Panc1 (cell line): ENCODE measurements around the gene CD38. TPM values are rescaled to one million over a fixed set of nuclear protein-coding genes. Genes with fewer than 3 reads are reported as not detected.

Source experiments
- ATAC-seq: fragments of 200-7000 bp; cut with Tn5 transposase; 2 replicates; pipeline ENCODE4 v1.9.1; 2020; ENCODE audit warnings: mild to moderate bottlenecking, moderate library complexity
- BruUV-seq: library from RNA; stranded (reverse); fragments of 400-500 nt; replicated peaks from 2 replicates; lab custom pipeline; 2021; lab: Mats Ljungman, UMichigan
- CTCF ChIA-PET: fragments of 300-600 bp; sonication (Branson Sonifier 250); formaldehyde crosslinking; loops from one replicate; lab custom pipeline; 2022; ENCODE audit warnings: antibody characterized with exemption; lab: Charles Lee
- POLR2A ChIA-PET: fragments of 300-600 bp; sonication (Branson Sonifier 250); formaldehyde crosslinking; loops from one replicate; lab custom pipeline; 2022; ENCODE audit warnings: antibody characterized with exemption; lab: Charles Lee
- DNase-seq: peaks from one replicate; pipeline ENCODE4 v3.0.0-alpha.2; 2010; ENCODE audit warnings: low read depth, low spot score
- H3K27ac ChIP-seq: 2 replicates; pipeline ENCODE4 v1.5.1; 2011; ENCODE audit warnings: mild to moderate bottlenecking, low read length, inconsistent platforms
- H3K27me3 ChIP-seq: fragments of 200-500 bp; sonication (Bioruptor generic); 2 replicates; pipeline ENCODE4 v1.6.0; 2014; ENCODE audit warnings: low read length, inconsistent platforms; ENCODE audit not compliant: control insufficient read depth, insufficient read depth
- H3K36me3 ChIP-seq: fragments of 200-500 bp; sonication (Bioruptor generic); 2 replicates; pipeline ENCODE4 v1.5.1; 2014; ENCODE audit warnings: inconsistent platforms, mild to moderate bottlenecking, low read length, moderate library complexity; ENCODE audit not compliant: control insufficient read depth, insufficient read depth
- H3K4me1 ChIP-seq: 2 replicates; pipeline ENCODE4 v1.5.1; 2011; ENCODE audit warnings: inconsistent platforms, mild to moderate bottlenecking, low read length, moderate library complexity; ENCODE audit not compliant: control insufficient read depth, insufficient read depth
- H3K4me3 ChIP-seq, 2 experiments: 2 replicates each; pipeline ENCODE4 v1.5.1; 2011 to 2012; ENCODE audit warnings: low read depth in 2 of 2, low read length in 2 of 2, mild to moderate bottlenecking in 2 of 2, inconsistent platforms in 1 of 2, moderate library complexity in 1 of 2
- H3K9me3 ChIP-seq: fragments of 200-500 bp; sonication (Bioruptor generic); 2 replicates; pipeline ENCODE4 v1.5.1; 2014; ENCODE audit warnings: low read depth, mild to moderate bottlenecking, inconsistent platforms, low read length, moderate library complexity; ENCODE audit not compliant: control insufficient read depth, insufficient read depth
- CTCF ChIP-seq: fragments of 450-650 bp; IDR thresholded peaks from 2 replicates; pipeline ENCODE4 v1.5.1; 2017; ENCODE audit warnings: mild to moderate bottlenecking
- POLR2AphosphoS5 ChIP-seq: IDR thresholded peaks from 2 replicates; pipeline ENCODE4 v1.6.1; 2012; ENCODE audit warnings: mild to moderate bottlenecking, low read depth, low read length, moderate library complexity
- REST ChIP-seq, 2 experiments: IDR thresholded peaks; 2 replicates each; pipeline ENCODE4 v1.6.1; 2011 to 2012; ENCODE audit warnings: low read depth in 2 of 2, control low read depth in 1 of 2, low read length in 1 of 2, mild to moderate bottlenecking in 1 of 2, moderate library complexity in 1 of 2; ENCODE audit not compliant: insufficient read depth in 1 of 2
- SIN3A ChIP-seq: IDR thresholded peaks from 2 replicates; pipeline ENCODE4 v1.6.1; 2012; ENCODE audit warnings: low read depth, mild to moderate bottlenecking, low read length, moderate library complexity, borderline replicate concordance; ENCODE audit not compliant: insufficient read depth
- TCF7L2 ChIP-seq: IDR thresholded peaks from 2 replicates; pipeline ENCODE4 v1.6.1; 2011; ENCODE audit warnings: mild to moderate bottlenecking, low read depth, low read length, inconsistent platforms
- in situ Hi-C: cut with HindIII; loops from 2 replicates; pipeline ENCODE4 v1.10.0; 2016; ENCODE audit warnings: low sequenced_read_pairs, low pct_unique_long_range_greater_than_20kb
- intact Hi-C: fragments of 100-400 bp; cut with micrococcal nuclease; formaldehyde crosslinking; loops from one replicate; pipeline ENCODE4 v1.10.0; 2022; ENCODE audit not compliant: unreplicated experiment
- total RNA-seq: library from RNA; stranded (reverse); gene quantifications from one replicate; pipeline ENCODE4 v1.2.1, GENCODE V29; 2021; ENCODE audit not compliant: unreplicated experiment

Gene CD38
- total RNA-seq, 1 experiment from 2014 or later: 0.15 TPM

GRCh38 chr4:15894921-15895916 lies 117.1 kb downstream of the CD38 start:
- POLR2A ChIA-PET: no interaction called here
- in situ Hi-C loops: no loop called here
- no peak overlapping the region for H3K27ac ChIP-seq
- no peak for DNase-seq
- no peaks in the 10 kb centered on the region for H3K4me1 ChIP-seq
- intact Hi-C loops: no loop called here
- no TSS peak for BruUV-seq
- no peak overlapping the region for H3K4me3 ChIP-seq
- ATAC-seq: no peak
- TF ChIP-seq TCF7L2: no peak
- no peak for TF ChIP-seq POLR2AphosphoS5
- TF ChIP-seq SIN3A: no peak
- TF ChIP-seq CTCF: no peak
- H3K9me3 ChIP-seq: no peaks in the 10 kb centered on the region
- H3K27me3 ChIP-seq: no peaks in the 10 kb centered on the region
- H3K36me3 ChIP-seq: no peaks in the 10 kb centered on the region
- CTCF ChIA-PET: no interaction called here

DNA sequence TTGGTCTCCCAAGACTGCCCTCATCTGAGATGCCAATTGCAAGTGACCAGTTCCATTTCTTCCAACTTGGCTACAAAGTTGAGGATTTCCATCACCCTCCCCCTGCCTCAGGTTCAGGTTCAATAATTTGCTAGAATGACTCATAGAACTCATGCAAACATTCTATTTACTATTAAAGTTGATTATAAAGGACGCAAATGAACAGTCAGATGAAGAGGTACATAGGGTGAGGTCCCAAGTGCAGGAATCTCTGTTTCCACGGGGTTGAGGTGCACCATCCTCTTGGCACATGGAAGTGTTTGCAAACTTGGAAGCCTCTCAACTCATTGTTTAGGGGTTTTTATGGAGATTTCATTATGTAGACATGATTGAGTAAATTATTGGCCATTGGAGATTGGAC lies 119.4 kb downstream of the CD38 start:
- ChIA-PET CTCF (no interaction called here), POLR2A (no interaction called here)
- no peak for ATAC-seq
- no TSS peak for BruUV-seq
- in situ Hi-C loops (no loop called here), intact Hi-C loops (no loop called here)
- no peak overlapping the region for H3K27ac ChIP-seq
- H3K27me3 ChIP-seq: no peaks in the 10 kb centered on the region
- H3K36me3 ChIP-seq: no peaks in the 10 kb centered on the region
- H3K4me3 ChIP-seq: no peak overlapping the region
- TF ChIP-seq POLR2AphosphoS5 (no peak), REST (IDR thresholded peaks at IDR 0.05; ENCODE audit: insufficient read depth in 1 of 2, low read depth in 2 of 2, low read length in 1 of 2) (no peak)
- H3K9me3 ChIP-seq: no peaks in the 10 kb centered on the region
- DNase-seq: no peak
- no peaks in the 10 kb centered on the region for H3K4me1 ChIP-seq

DNA sequence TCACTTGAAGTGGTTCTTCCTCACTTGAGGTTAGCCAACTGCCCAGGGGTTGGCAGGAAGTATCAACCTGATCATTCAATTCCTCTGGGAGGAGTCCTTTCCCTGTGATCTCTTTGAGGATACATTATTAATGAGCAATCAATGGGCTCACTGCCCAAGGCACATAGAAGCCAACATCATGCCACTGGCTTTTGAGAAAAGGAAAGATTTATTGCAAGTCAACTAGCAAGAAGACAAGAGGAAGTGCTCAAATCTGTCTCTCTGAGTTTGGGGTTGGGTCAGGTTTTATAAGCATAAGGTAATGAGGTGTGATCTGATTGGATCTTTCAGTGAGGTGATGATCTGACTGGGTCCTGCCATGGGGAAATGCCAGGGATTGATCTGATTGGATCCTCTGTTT lies 120.8 kb downstream of the CD38 start:
- Histone ChIP-seq H3K27ac (no peak overlapping the region), H3K36me3 (no peaks in the 10 kb centered on the region), H3K4me1 (no peaks in the 10 kb centered on the region), H3K9me3 (no peaks in the 10 kb centered on the region), H3K27me3 (no peaks in the 10 kb centered on the region), H3K4me3 (no peak overlapping the region)
- in situ Hi-C loops (no loop called here), intact Hi-C loops (no loop called here)
- no peak for ATAC-seq
- ChIA-PET CTCF (no interaction called here), POLR2A (no interaction called here)
- no TSS peak for BruUV-seq
- TF ChIP-seq POLR2AphosphoS5: no peak
- TF ChIP-seq SIN3A: no peak
- TF ChIP-seq REST (IDR thresholded peaks at IDR 0.05; ENCODE audit: insufficient read depth in 1 of 2, low read depth in 2 of 2, low read length in 1 of 2): no peak
- TF ChIP-seq TCF7L2: no peak
- no peak for TF ChIP-seq CTCF
- no peak for DNase-seq
